Measurements from ENCODE around the gene DRGX. TPM values are rescaled to one million over a fixed set of nuclear protein-coding genes. Genes with fewer than 3 reads are reported as not detected.
A peak's percentile ranks its signal among the peaks of the same experiment; 100 is the strongest.

Gene DRGX
- total RNA-seq, 1 donor from 2014 or later, result 0.19 TPM

DNA sequence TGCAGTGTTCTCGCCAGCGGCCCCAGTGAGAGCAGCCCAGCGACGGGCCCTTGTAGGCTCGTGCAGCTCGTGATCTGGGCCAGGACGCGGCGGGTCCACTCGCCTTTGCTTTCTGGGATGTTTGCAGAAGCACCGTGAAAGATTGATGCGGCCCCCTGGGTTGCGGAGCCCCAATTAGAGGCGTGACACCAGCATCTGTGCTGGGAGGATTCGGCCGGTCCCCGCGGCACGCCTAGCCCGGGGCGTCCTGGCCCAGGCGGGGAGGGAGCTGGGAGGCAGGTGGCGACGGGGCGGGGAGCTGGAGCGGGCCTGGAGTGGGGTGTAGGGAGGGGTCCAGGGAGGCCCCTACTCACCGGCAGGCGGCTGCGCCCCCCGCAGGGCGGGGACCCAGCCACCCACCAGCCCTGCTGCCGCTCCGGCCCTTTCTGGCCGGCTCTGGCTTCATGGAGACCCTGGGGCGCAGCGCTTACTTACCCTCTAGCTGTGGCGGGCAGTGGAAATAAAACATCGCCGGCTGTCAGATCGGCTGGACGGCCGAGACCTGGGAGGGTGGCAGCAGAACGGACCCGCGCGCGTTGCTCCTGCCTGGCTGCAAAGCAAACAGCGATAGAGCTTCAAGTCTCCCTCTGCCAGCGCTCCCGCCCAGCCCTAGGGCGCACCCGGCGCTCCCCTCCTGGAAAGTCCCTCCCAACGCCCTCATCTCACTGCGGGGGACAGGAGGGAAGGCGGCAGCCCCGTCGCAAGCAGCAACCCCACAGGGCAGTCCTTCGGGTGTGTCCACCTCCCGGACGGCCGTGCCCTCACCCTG, 752 bp downstream of the DRGX start:
- DNase-seq (ENCODE audit: low read depth, low spot score), result no peak
- Mint-ChIP-seq H3K27me3 (ENCODE audit: low read depth) (peaks cover 97% of the 10 kb centered on the region), H3K4me1 (peaks cover 17% of the 10 kb centered on the region), H3K4me3 (peak overlapping the region; percentile 19), H3K36me3 (ENCODE audit: low read depth) (no peaks in the 10 kb centered on the region), H3K9me3 (no peaks in the 10 kb centered on the region), H3K27ac (ENCODE audit: unreplicated experiment) (no peak overlapping the region)
- TF ChIP-seq, protein P1, sequence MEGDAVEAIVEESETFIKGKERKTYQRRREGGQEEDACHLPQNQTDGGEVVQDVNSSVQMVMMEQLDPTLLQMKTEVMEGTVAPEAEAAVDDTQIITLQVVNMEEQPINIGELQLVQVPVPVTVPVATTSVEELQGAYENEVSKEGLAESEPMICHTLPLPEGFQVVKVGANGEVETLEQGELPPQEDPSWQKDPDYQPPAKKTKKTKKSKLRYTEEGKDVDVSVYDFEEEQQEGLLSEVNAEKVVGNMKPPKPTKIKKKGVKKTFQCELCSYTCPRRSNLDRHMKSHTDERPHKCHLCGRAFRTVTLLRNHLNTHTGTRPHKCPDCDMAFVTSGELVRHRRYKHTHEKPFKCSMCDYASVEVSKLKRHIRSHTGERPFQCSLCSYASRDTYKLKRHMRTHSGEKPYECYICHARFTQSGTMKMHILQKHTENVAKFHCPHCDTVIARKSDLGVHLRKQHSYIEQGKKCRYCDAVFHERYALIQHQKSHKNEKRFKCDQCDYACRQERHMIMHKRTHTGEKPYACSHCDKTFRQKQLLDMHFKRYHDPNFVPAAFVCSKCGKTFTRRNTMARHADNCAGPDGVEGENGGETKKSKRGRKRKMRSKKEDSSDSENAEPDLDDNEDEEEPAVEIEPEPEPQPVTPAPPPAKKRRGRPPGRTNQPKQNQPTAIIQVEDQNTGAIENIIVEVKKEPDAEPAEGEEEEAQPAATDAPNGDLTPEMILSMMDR (conservative IDR thresholded peaks at IDR 0.05), result no peak

DNA sequence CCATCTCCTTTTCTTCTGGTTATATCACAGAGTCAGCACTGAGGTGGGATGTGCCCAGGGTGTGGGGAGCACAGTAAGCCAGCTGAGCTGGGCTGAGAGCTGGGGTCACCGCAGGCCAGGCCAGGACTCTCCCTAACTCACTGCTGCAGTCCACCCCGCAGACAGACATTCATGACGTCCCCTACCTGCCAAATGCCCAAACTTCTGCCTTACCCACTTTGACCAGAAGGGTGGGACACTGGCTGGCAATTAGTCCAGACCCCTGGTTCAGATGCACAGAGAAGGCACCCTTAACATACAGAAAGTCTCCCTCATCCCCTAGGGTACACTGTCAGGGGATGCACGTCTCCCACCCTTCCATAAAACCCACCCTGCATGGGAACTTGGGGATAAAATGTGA, 2.1 kb downstream of the DRGX start:
- H3K27ac Mint-ChIP-seq (ENCODE audit: unreplicated experiment), result no peak overlapping the region
- TF ChIP-seq, protein P1 (conservative IDR thresholded peaks at IDR 0.05), result no peak
- H3K27me3 Mint-ChIP-seq (ENCODE audit: low read depth), result peaks cover 97% of the 10 kb centered on the region

DNA sequence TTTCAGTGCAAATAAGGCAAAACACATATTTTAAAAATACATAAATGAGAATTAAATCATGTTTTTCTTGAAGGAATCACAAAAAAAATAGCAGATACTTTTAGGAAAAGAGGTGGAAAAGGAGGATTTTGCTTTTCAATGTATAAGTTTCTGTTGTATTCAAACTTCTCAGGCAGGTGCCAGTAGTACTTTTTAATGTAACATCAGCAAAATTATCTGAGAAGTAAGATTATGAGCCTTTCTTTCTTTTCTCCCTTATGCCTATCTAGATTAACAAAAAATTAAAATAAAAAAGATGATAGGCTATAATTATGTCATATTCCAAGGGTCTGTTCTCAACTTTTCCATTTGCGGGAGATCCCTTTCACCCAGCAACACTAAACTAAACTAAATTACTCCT, 2.6 kb downstream of the DRGX start:
- TF ChIP-seq, protein P1 (conservative IDR thresholded peaks at IDR 0.05), result no peak
- no peaks in the 10 kb centered on the region for H3K36me3 Mint-ChIP-seq (ENCODE audit: low read depth)
- no peak for DNase-seq (ENCODE audit: low read depth, low spot score)
- peaks cover 97% of the 10 kb centered on the region for H3K27me3 Mint-ChIP-seq (ENCODE audit: low read depth)
- H3K4me3 Mint-ChIP-seq, result no peak overlapping the region
- no peak overlapping the region for H3K27ac Mint-ChIP-seq (ENCODE audit: unreplicated experiment)
- no peaks in the 10 kb centered on the region for H3K9me3 Mint-ChIP-seq
- peaks cover 11% of the 10 kb centered on the region for H3K4me1 Mint-ChIP-seq

More for the DNA sequence above, 2.1 kb downstream of the DRGX start:
- DNase-seq (ENCODE audit: low read depth, low spot score), result no peak
- Mint-ChIP-seq H3K4me3 (no peak overlapping the region), H3K9me3 (no peaks in the 10 kb centered on the region), H3K36me3 (ENCODE audit: low read depth) (no peaks in the 10 kb centered on the region), H3K4me1 (peaks cover 16% of the 10 kb centered on the region)

DNA sequence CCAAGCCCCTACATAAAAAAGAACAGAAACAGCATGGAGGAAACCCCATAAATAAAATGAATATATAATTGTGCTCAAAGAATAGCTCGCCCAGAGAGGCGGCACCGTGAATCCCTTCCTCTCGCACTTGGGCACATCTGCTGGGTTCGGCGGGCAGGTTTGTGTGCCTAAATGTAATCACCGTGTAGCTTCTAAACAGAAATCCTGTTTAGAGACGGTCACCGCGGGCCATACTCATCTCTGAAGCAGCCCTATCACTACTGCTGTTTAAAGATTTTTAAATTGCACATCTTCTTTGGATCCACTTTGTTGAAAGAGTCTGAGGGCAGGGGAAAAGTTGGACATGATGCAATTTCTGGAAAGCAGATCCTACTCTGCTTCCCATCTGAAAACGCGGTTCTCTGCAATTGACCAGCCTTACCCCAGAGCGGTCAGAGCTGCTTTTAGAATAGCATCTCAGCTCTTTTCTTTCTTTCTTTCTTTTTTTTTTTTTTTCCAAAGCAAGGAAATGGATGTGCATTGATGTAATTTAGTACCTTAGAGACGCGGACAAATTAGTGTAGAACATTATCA, 6.4 kb downstream of the DRGX start:
- DNase-seq (ENCODE audit: low read depth, low spot score), result no peak
- TF ChIP-seq, protein P1 (conservative IDR thresholded peaks at IDR 0.05), result no peak
- no peak overlapping the region for H3K4me3 Mint-ChIP-seq
- no peaks in the 10 kb centered on the region for H3K4me1 Mint-ChIP-seq
- H3K27me3 Mint-ChIP-seq (ENCODE audit: low read depth), result peaks cover 71% of the 10 kb centered on the region
- no peaks in the 10 kb centered on the region for H3K9me3 Mint-ChIP-seq
- H3K27ac Mint-ChIP-seq (ENCODE audit: unreplicated experiment), result no peak overlapping the region
- no peaks in the 10 kb centered on the region for H3K36me3 Mint-ChIP-seq (ENCODE audit: low read depth)

DNA sequence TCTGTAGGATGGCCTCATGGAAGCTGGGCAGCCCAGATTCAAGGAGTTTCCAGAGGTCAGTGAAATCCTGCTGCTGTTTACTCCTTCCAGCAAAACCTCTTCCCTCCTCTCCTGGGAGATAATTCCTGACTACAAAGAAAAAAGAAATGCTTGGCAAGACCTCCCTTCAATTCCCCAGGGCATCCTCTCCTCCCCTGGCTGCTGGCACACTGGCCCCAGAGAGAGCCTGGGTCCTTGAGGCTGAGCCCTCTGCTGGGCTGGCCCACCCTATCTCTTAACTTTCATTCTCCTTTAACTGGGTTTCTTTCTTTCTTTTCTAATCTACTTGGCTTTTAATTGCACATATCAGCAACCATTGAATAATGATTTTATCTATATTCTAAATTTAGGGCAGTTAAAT, 7.7 kb downstream of the DRGX start:
- Mint-ChIP-seq H3K27me3 (ENCODE audit: low read depth) (peaks cover 58% of the 10 kb centered on the region), H3K9me3 (no peaks in the 10 kb centered on the region), H3K27ac (ENCODE audit: unreplicated experiment) (no peak overlapping the region), H3K36me3 (ENCODE audit: low read depth) (no peaks in the 10 kb centered on the region), H3K4me3 (no peak overlapping the region), H3K4me1 (no peaks in the 10 kb centered on the region)
- no peak for DNase-seq (ENCODE audit: low read depth, low spot score)
- TF ChIP-seq, protein P1 (conservative IDR thresholded peaks at IDR 0.05), result no peak

Measured in neural crest cell (in vitro differentiated cells).